GM21423 (cell line): Measurements from ENCODE around the gene ARVCF.

Experiments
- ATAC-seq: cut with Tn5 transposase; IDR thresholded peaks from one replicate; pipeline ENCODE4 v1.9.1; 2021; ENCODE audit warnings: mild to moderate bottlenecking, moderate library complexity; ENCODE audit not compliant: unreplicated experiment

Gene ARVCF

GRCh38 chr22:20002128-20002527 is 14.5 kb downstream of the ARVCF start:
- no peak for ATAC-seq

GRCh38 chr22:20001082-20001638 is 15.5 kb downstream of the ARVCF start:
- ATAC-seq = no peak

GRCh38 chr22:20000246-20001081 is 16.2 kb downstream of the ARVCF start:
- ATAC-seq = no peak

GRCh38 chr22:19998991-19999820 is 17.4 kb downstream of the ARVCF start:
- no peak for ATAC-seq

GRCh38 chr22:19998232-19998951 is 18.2 kb downstream of the ARVCF start:
- ATAC-seq = no peak

- no peak for ATAC-seq
Measured at GRCh38 chr22:19997561-19998231, 18.9 kb downstream of the ARVCF start.

GRCh38 chr22:19996694-19997384 is 19.8 kb downstream of the ARVCF start:
- no peak for ATAC-seq

GRCh38 chr22:19995611-19996339 is 20.8 kb downstream of the ARVCF start:
- ATAC-seq = no peak

GRCh38 chr22:19994851-19995610 is 21.6 kb downstream of the ARVCF start:
- no peak for ATAC-seq

- no peak for ATAC-seq
Measured at GRCh38 chr22:19993926-19994325, 22.7 kb downstream of the ARVCF start.

GRCh38 chr22:19992921-19993355 is 23.7 kb downstream of the ARVCF start:
- ATAC-seq = no peak

GRCh38 chr22:19992481-19992911 is 24.1 kb downstream of the ARVCF start:
- ATAC-seq = no peak

GRCh38 chr22:19991645-19992451 is 24.8 kb downstream of the ARVCF start:
- ATAC-seq = no peak

- ATAC-seq = no peak
Measured at GRCh38 chr22:19991395-19991644, 25.3 kb downstream of the ARVCF start.

GRCh38 chr22:19990609-19991394 is 25.8 kb downstream of the ARVCF start:
- ATAC-seq = no peak

GRCh38 chr22:19990188-19990587 is 26.4 kb downstream of the ARVCF start:
- no peak for ATAC-seq

GRCh38 chr22:19989725-19990067 is 26.9 kb downstream of the ARVCF start:
- ATAC-seq = no peak
